Stimulated activated CD4-positive, alpha-beta T cell treated with anti-CD3 and anti-CD28 coated beads, Interleukin-1b, Interleukin-23, amount 100 ng/mL, for 1 hour (primary cell): Measurements from ENCODE around the gene RSRC2.
A peak's percentile ranks its signal among the peaks of the same experiment; 100 is the strongest.
"Not testable (repeated sequence)": the region's sequence is repeated elsewhere in the genome, so short reads cannot be mapped to it uniquely, and the experiment has no call there.

Experiments used
- DNase-seq, 2 donors: peaks; one replicate each; pipeline ENCODE4 v3.0.0-alpha.2; 2020; ENCODE audit warnings: low read depth in 2 of 2

The RSRC2 gene

DNA sequence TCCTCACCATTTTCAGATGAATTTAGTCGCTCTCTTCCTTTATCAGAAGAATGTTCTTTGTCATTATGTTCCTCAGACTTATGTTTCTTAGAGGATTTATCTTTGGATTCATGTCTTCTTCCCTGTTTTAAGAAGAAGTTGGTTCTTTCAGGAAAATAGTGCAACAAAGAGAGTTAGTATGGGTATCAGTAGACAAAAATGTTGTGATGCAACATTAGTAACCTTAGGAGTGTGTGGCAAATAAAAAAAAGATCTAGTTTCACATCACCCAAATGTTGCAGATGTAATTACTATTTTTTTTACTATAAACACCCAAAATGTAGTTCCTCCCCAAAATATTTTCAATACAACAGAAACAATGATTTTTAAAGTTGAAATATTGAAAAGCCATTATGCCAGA is 7.8 kb downstream of the RSRC2 start:
- DNase-seq = no peak

GRCh38 chr12:122517877-122518276 is 8.9 kb downstream of the RSRC2 start:
- no peak for DNase-seq

- DNase-seq = no peak
Measured at GRCh38 chr12:122516544-122517361, 10.0 kb downstream of the RSRC2 start.

DNA sequence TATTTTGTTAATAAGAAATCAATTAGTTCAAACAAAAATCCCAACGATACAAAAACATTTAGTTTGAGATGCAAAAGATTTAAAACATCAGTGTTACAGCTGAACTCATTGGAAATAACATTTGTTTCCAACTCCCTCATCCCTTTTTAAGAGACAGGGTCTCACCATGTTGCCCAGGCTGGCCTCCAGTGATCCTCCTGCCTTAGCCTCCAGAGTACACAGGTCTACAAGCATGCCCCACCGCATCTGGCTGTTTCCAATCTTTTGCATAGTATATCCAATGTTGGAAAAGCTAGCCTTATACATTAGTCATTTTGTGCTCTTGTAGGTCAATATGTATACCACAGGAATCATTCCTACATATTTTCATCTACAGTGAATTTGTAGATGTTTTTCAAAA is 11.5 kb downstream of the RSRC2 start:
- no peak for DNase-seq

GRCh38 chr12:122513660-122514059 is 13.1 kb downstream of the RSRC2 start:
- no peak for DNase-seq

- not testable (repeated sequence) for DNase-seq
Measured at GRCh38 chr12:122513028-122513427, 13.7 kb downstream of the RSRC2 start.

GRCh38 chr12:122508163-122508562 is 18.6 kb downstream of the RSRC2 start:
- no peak for DNase-seq

DNA sequence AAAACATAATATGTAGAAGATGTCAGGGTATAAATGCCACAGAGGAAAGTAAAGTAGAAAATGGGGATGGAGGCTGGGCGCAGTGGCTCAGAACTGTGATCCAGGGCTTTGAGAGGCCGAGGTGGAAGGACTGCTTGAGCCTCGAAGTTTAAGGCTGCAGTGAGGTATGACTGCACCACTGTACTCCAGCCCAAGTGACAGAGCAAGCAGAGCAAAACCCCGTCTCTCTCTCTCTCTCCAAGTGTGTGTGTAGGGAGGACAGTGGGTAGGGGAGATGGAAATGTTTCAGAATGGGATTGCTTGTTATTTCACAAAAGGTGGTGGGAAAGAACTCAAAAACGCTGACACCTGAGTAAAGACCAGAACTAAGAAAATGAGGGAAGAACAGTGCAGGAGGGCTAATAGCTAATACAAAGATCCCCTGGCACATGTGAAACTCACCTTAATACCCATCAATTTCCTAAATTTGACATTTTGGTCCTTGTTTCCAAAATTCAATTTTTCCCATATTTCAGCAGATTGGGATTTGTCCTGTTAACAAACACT is 20.3 kb downstream of the RSRC2 start:
- DNase-seq = no peak

GRCh38 chr12:122505419-122506051 is 21.2 kb downstream of the RSRC2 start:
- DNase-seq = no peak

- DNase-seq = no peak
Measured at GRCh38 chr12:122503783-122504590, 22.7 kb downstream of the RSRC2 start.

DNA sequence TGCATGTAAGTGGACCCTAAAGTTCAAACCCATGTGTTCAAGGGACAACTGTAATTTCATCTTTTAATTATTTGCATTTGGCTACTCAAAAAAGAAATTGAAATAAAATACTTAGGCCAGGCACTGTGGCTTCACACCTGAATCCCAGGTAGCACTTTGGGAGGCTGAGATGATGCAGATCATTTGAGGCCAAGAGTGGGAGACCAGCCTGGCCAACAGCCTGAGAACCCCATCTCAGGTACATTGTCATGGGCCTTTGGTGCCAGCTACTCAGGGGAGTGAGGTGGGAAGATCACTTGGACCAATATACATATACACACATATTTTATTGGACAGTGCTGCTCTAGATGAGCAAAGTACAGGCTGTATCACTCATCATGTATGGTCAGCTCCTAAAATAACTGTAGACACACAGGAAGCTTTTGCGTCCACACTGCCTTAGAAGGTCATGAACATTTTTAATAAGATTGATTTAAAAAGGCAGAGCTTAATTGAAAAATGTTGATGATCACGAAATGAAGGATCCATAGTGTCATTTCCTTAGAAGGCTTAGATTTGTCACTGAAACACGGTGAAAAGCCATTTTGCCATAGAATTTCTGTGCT is 23.5 kb downstream of the RSRC2 start:
- DNase-seq = no peak

- DNase-seq = no peak
Measured at GRCh38 chr12:122501489-122501989, 25.2 kb downstream of the RSRC2 start.

GRCh38 chr12:122500685-122501488 is 25.8 kb downstream of the RSRC2 start, which contains the start of gene ZCCHC8:
ZCCHC8 (minus strand) TSS chr12:122500932; CDS start chr12:122500840, 92 bp downstream.
- peak; percentile 90 to 91 for DNase-seq

DNA sequence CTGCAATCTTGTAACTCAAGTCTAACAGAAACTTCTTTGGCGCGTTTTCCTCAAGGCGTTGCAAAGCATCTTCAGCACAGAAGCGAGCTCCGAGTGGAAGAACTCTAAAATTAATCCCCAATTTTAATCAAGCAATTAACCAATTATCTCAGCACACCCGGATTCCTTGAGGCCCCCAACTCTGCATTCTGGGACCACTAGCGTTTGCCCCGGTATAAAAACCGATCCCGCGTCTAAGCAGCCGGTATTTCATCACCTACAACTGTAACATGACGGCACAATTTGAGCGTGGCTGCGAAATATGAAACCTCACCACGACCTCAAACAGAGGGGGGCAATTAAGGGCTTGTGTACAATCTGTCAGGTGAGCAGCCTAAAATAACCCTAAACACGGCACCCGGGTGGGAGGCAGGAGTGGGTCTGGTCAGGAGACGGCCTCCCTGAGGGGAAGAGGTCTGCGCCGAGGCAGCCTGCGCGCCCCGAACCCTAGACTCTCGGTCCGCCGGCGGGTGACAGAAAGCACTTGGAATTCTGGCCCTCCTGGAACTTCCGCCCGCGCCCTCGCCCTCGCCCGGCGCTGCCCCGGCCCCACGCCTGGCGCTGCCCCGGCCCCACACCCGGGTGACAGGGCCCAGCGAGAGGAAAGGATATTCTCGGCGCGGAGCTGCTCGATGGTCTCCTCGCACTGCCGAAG is 26.6 kb downstream of the RSRC2 start:
- DNase-seq = peak in 1 of 2 donors; percentile 8

DNA sequence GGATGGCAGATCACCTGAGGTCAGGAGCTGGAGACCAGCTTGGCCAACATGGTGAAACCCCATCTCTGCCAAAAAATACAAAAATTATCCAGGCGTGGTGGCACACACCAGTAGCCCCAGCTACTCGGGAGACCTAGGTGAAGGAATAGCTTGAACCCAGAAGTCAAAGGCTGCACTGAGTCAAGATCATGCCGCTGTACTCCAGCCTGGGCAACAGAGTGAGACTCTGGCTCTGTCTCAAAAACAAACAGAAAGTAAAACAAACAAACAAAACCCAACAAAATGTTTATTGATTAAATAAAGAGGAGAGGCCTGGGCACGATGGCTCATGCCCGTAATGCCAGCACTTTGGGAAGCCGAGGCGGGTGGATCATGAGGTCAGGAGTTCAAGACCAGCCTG is 31.5 kb downstream of the RSRC2 start:
- no peak for DNase-seq

GRCh38 chr12:122493222-122493621 is 33.5 kb downstream of the RSRC2 start:
- DNase-seq = not testable (repeated sequence)

- DNase-seq = no peak
Measured at GRCh38 chr12:122491991-122492390, 34.7 kb downstream of the RSRC2 start.

DNA sequence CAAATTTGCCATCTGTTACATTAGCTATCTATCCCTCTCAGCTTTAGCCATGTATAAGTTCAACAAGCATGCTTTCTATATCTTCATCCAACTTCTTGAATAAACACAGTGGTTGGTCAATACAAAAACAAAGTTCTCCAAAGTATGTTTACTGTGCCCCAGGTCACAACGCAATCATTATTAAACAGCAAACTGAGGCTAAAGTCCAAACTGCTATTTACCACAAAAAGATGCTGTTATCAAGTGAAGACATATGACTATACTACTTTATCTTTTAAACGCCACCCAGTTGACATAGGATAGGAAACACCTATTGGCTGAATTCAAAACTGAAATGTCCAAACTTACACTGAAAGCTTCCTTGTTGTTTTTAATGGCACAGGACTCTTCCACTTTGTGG is 37.7 kb downstream of the RSRC2 start:
- DNase-seq = no peak

- DNase-seq = not testable (repeated sequence)
Measured at GRCh38 chr12:122487807-122488206, 38.9 kb downstream of the RSRC2 start.
